GM21737 (cell line): ENCODE data around the gene SLC35G1.
A peak's percentile ranks its signal among the peaks of the same experiment; 100 is the strongest.

ENCODE experiments used
- ATAC-seq: cut with Tn5 transposase; IDR thresholded peaks from one replicate; pipeline ENCODE4 v1.9.1; 2021; ENCODE audit warnings: mild to moderate bottlenecking, moderate library complexity; ENCODE audit not compliant: unreplicated experiment

SLC35G1 gene

GRCh38 chr10:93893646-93894515, at the start of gene SLC35G1:
SLC35G1 (plus strand) TSS chr10:93893978; CDS start chr10:93894034, 56 bp downstream.
- ATAC-seq = peak; percentile 95

GRCh38 chr10:93844979-93845626, 48.7 kb upstream of the SLC35G1 start:
- no peak for ATAC-seq

GRCh38 chr10:93849593-93849992, 44.2 kb upstream of the SLC35G1 start:
- ATAC-seq = no peak

GRCh38 chr10:93850031-93851015, 43.5 kb upstream of the SLC35G1 start:
- no peak for ATAC-seq

- no peak for ATAC-seq
These were observed 42.6 kb upstream of the SLC35G1 start for GRCh38 chr10:93851169-93851568.

- ATAC-seq = no peak
These were observed 41.2 kb upstream of the SLC35G1 start for GRCh38 chr10:93852476-93853095.

GRCh38 chr10:93854975-93855374, 38.8 kb upstream of the SLC35G1 start:
- no peak for ATAC-seq

GRCh38 chr10:93856349-93857145, 37.2 kb upstream of the SLC35G1 start:
- ATAC-seq = no peak

- no peak for ATAC-seq
These were observed 34.6 kb upstream of the SLC35G1 start for GRCh38 chr10:93859049-93859655.

GRCh38 chr10:93861825-93862224, 32.0 kb upstream of the SLC35G1 start:
- no peak for ATAC-seq

GRCh38 chr10:93865794-93866425, 27.9 kb upstream of the SLC35G1 start:
- no peak for ATAC-seq

GRCh38 chr10:93867525-93867924, 26.3 kb upstream of the SLC35G1 start:
- ATAC-seq = no peak

GRCh38 chr10:93871671-93872204, 22.0 kb upstream of the SLC35G1 start:
- no peak for ATAC-seq

- ATAC-seq = no peak
These were observed 21.2 kb upstream of the SLC35G1 start for GRCh38 chr10:93872375-93873158.

- ATAC-seq = no peak
These were observed 20.2 kb upstream of the SLC35G1 start for GRCh38 chr10:93873420-93874115.

GRCh38 chr10:93874309-93875031, 19.3 kb upstream of the SLC35G1 start:
- no peak for ATAC-seq

GRCh38 chr10:93875032-93875358, 18.8 kb upstream of the SLC35G1 start:
- ATAC-seq = no peak
